ENCODE measurements around the gene CCDC47.

The CCDC47 gene

DNA sequence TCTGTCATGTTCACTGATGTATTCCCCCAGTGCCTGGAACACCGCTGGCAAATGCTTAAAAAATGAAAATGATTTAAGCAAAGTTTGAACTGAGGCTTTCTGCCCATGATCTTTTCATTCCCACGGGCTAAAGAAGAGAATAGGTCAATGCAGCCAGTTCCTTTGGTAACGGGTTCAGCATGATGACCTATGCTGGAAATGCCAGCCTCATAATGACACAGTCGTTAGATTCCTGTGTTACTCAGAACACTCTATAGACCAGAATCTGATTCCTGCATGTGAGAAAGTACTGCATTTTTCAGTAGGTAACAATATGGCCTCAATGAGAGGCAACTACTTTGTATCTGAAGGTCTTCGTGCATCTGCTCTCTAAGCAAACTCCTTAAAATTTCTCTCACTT lies 54.4 kb downstream of the CCDC47 start:
- Histone ChIP-seq H3K9ac (ENCODE audit: low read length) (no peak overlapping the region), H3K4me3 (ENCODE audit: low read depth in 1 of 2, low read length in 2 of 2) (no peak overlapping the region), H3K27me3 (ENCODE audit: control insufficient read depth in 1 of 2, insufficient read depth in 2 of 2, low read length in 2 of 2) (no peaks in the 10 kb centered on the region), H3K4me1 (ENCODE audit: insufficient read depth, low read length) (no peaks in the 10 kb centered on the region), H3K27ac (ENCODE audit: low read depth, low read length) (no peak overlapping the region), H3K9me3 (ENCODE audit: low read length) (no peaks in the 10 kb centered on the region), H3K36me3 (ENCODE audit: insufficient read depth, low read length) (peaks cover 19% of the 10 kb centered on the region)

- H3K27me3 ChIP-seq (ENCODE audit: control insufficient read depth in 1 of 2, insufficient read depth in 2 of 2, low read length in 2 of 2): no peaks in the 10 kb centered on the region
- H3K27ac ChIP-seq (ENCODE audit: low read depth, low read length): no peak overlapping the region
- no peaks in the 10 kb centered on the region for H3K9me3 ChIP-seq (ENCODE audit: low read length)
- H3K4me3 ChIP-seq (ENCODE audit: low read depth in 1 of 2, low read length in 2 of 2): no peak overlapping the region
- peaks cover 29% of the 10 kb centered on the region for H3K36me3 ChIP-seq (ENCODE audit: insufficient read depth, low read length)
- no peaks in the 10 kb centered on the region for H3K4me1 ChIP-seq (ENCODE audit: insufficient read depth, low read length)
- H3K9ac ChIP-seq (ENCODE audit: low read length): no peak overlapping the region
These were observed 57.0 kb downstream of the CCDC47 start for GRCh38 chr17:63716426-63716825.

GRCh38 chr17:63714550-63715277 lies 58.7 kb downstream of the CCDC47 start:
- Histone ChIP-seq H3K4me3 (ENCODE audit: low read depth in 1 of 2, low read length in 2 of 2) (no peak overlapping the region), H3K36me3 (ENCODE audit: insufficient read depth, low read length) (peaks cover 34% of the 10 kb centered on the region), H3K4me1 (ENCODE audit: insufficient read depth, low read length) (no peaks in the 10 kb centered on the region), H3K27me3 (ENCODE audit: control insufficient read depth in 1 of 2, insufficient read depth in 2 of 2, low read length in 2 of 2) (no peaks in the 10 kb centered on the region), H3K9ac (ENCODE audit: low read length) (no peak overlapping the region), H3K27ac (ENCODE audit: low read depth, low read length) (no peak overlapping the region), H3K9me3 (ENCODE audit: low read length) (no peaks in the 10 kb centered on the region)

DNA sequence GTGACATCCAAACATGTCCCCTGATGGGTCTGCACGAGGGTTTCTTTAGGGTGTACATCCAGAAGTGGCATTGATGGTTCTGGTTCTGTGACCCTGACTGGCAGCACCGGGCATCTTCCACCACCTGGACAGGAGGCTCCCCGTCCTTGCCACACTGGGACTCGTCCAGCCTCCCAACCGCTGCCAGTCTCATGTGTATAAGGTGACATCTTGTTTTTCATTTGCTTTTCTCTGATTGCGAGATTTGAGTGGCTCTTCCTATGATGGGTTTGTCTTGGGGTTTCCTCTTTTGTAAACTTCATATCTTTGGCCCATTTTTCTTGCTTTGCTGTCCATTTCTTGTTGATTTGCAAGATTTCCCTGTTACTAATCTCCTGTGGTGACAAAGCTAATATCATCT lies 64.3 kb downstream of the CCDC47 start:
- Histone ChIP-seq H3K9ac (ENCODE audit: low read length) (no peak overlapping the region), H3K4me1 (ENCODE audit: insufficient read depth, low read length) (no peaks in the 10 kb centered on the region), H3K27ac (ENCODE audit: low read depth, low read length) (no peak overlapping the region), H3K36me3 (ENCODE audit: insufficient read depth, low read length) (peaks cover 48% of the 10 kb centered on the region), H3K4me3 (ENCODE audit: low read depth in 1 of 2, low read length in 2 of 2) (no peak overlapping the region), H3K9me3 (ENCODE audit: low read length) (no peaks in the 10 kb centered on the region), H3K27me3 (ENCODE audit: control insufficient read depth in 1 of 2, insufficient read depth in 2 of 2, low read length in 2 of 2) (no peaks in the 10 kb centered on the region)

- no peaks in the 10 kb centered on the region for H3K9me3 ChIP-seq (ENCODE audit: low read length)
- H3K27ac ChIP-seq (ENCODE audit: low read depth, low read length): no peak overlapping the region
- H3K9ac ChIP-seq (ENCODE audit: low read length): no peak overlapping the region
- H3K27me3 ChIP-seq (ENCODE audit: control insufficient read depth in 1 of 2, insufficient read depth in 2 of 2, low read length in 2 of 2): no peaks in the 10 kb centered on the region
- H3K4me1 ChIP-seq (ENCODE audit: insufficient read depth, low read length): no peaks in the 10 kb centered on the region
- no peak overlapping the region for H3K4me3 ChIP-seq (ENCODE audit: low read depth in 1 of 2, low read length in 2 of 2)
- H3K36me3 ChIP-seq (ENCODE audit: insufficient read depth, low read length): peaks cover 46% of the 10 kb centered on the region
These were observed 66.2 kb downstream of the CCDC47 start for GRCh38 chr17:63707151-63707550.

- H3K4me1 ChIP-seq (ENCODE audit: insufficient read depth, low read length): peaks cover 2% of the 10 kb centered on the region
- no peak overlapping the region for H3K9ac ChIP-seq (ENCODE audit: low read length)
- peaks cover 43% of the 10 kb centered on the region for H3K36me3 ChIP-seq (ENCODE audit: insufficient read depth, low read length)
- no peaks in the 10 kb centered on the region for H3K27me3 ChIP-seq (ENCODE audit: control insufficient read depth in 1 of 2, insufficient read depth in 2 of 2, low read length in 2 of 2)
- H3K27ac ChIP-seq (ENCODE audit: low read depth, low read length): no peak overlapping the region
- no peak overlapping the region for H3K4me3 ChIP-seq (ENCODE audit: low read depth in 1 of 2, low read length in 2 of 2)
- no peaks in the 10 kb centered on the region for H3K9me3 ChIP-seq (ENCODE audit: low read length)
These were observed 66.9 kb downstream of the CCDC47 start for GRCh38 chr17:63706336-63707082.

GRCh38 chr17:63705657-63706056 lies 67.7 kb downstream of the CCDC47 start:
- Histone ChIP-seq H3K27me3 (ENCODE audit: control insufficient read depth in 1 of 2, insufficient read depth in 2 of 2, low read length in 2 of 2) (no peaks in the 10 kb centered on the region), H3K36me3 (ENCODE audit: insufficient read depth, low read length) (peaks cover 42% of the 10 kb centered on the region), H3K27ac (ENCODE audit: low read depth, low read length) (no peak overlapping the region), H3K9ac (ENCODE audit: low read length) (no peak overlapping the region), H3K4me1 (ENCODE audit: insufficient read depth, low read length) (peaks cover 7% of the 10 kb centered on the region), H3K4me3 (ENCODE audit: low read depth in 1 of 2, low read length in 2 of 2) (no peak overlapping the region), H3K9me3 (ENCODE audit: low read length) (no peaks in the 10 kb centered on the region)

DNA sequence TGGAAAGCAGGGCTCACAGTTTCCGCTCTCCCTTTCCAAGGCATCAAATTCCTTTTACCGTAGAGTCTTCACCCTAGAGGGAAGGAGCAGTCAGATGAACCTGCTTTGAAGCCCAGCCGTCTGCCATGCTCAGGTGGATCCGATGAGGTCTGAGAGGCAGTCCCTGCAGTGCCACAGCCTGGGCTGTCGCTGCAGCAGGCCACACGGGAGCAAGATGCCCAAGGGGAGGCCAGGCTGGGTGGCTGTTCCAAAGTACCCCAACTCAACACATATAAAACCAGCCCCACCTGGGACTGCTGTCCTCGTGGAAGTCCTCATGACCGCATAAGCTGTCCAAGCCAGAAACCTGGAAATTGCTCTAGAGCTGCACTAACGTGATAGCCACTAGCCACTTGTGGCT lies 68.6 kb downstream of the CCDC47 start:
- no peak overlapping the region for H3K9ac ChIP-seq (ENCODE audit: low read length)
- peaks cover 39% of the 10 kb centered on the region for H3K36me3 ChIP-seq (ENCODE audit: insufficient read depth, low read length)
- H3K4me1 ChIP-seq (ENCODE audit: insufficient read depth, low read length): peaks cover 7% of the 10 kb centered on the region
- no peak overlapping the region for H3K27ac ChIP-seq (ENCODE audit: low read depth, low read length)
- H3K4me3 ChIP-seq (ENCODE audit: low read depth in 1 of 2, low read length in 2 of 2): no peak overlapping the region
- H3K9me3 ChIP-seq (ENCODE audit: low read length): no peaks in the 10 kb centered on the region
- no peaks in the 10 kb centered on the region for H3K27me3 ChIP-seq (ENCODE audit: control insufficient read depth in 1 of 2, insufficient read depth in 2 of 2, low read length in 2 of 2)

DNA sequence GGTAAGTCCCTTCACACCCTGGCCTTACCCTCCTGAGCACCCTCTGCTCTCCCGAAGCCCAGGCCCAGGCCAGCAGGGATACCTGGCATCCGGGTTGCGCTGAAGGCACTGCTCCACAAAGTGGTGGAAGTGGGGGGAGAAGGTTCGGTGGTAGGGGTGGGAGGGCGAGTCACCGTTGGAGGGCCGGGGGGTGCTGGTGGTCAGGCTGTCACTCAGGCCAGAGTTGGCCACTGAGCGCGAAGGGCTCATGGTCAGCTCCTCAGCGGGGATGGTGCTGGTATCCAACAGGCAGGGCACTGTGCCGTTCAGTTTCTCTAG lies 69.2 kb downstream of the CCDC47 start:
- Histone ChIP-seq H3K9ac (ENCODE audit: low read length) (no peak overlapping the region), H3K4me1 (ENCODE audit: insufficient read depth, low read length) (peaks cover 7% of the 10 kb centered on the region), H3K4me3 (ENCODE audit: low read depth in 1 of 2, low read length in 2 of 2) (no peak overlapping the region), H3K27ac (ENCODE audit: low read depth, low read length) (no peak overlapping the region), H3K27me3 (ENCODE audit: control insufficient read depth in 1 of 2, insufficient read depth in 2 of 2, low read length in 2 of 2) (no peaks in the 10 kb centered on the region), H3K9me3 (ENCODE audit: low read length) (no peaks in the 10 kb centered on the region), H3K36me3 (ENCODE audit: insufficient read depth, low read length) (peaks cover 33% of the 10 kb centered on the region)

GRCh38 chr17:63703556-63704258 lies 69.7 kb downstream of the CCDC47 start:
- peaks cover 7% of the 10 kb centered on the region for H3K4me1 ChIP-seq (ENCODE audit: insufficient read depth, low read length)
- H3K27ac ChIP-seq (ENCODE audit: low read depth, low read length): no peak overlapping the region
- H3K9ac ChIP-seq (ENCODE audit: low read length): no peak overlapping the region
- H3K36me3 ChIP-seq (ENCODE audit: insufficient read depth, low read length): peaks cover 28% of the 10 kb centered on the region
- H3K9me3 ChIP-seq (ENCODE audit: low read length): no peaks in the 10 kb centered on the region
- H3K4me3 ChIP-seq (ENCODE audit: low read depth in 1 of 2, low read length in 2 of 2): no peak overlapping the region
- H3K27me3 ChIP-seq (ENCODE audit: control insufficient read depth in 1 of 2, insufficient read depth in 2 of 2, low read length in 2 of 2): no peaks in the 10 kb centered on the region

GRCh38 chr17:63703029-63703428 lies 70.4 kb downstream of the CCDC47 start:
- H3K4me3 ChIP-seq (ENCODE audit: low read depth in 1 of 2, low read length in 2 of 2): no peak overlapping the region
- H3K27ac ChIP-seq (ENCODE audit: low read depth, low read length): no peak overlapping the region
- H3K36me3 ChIP-seq (ENCODE audit: insufficient read depth, low read length): peaks cover 25% of the 10 kb centered on the region
- no peaks in the 10 kb centered on the region for H3K9me3 ChIP-seq (ENCODE audit: low read length)
- no peak overlapping the region for H3K9ac ChIP-seq (ENCODE audit: low read length)
- H3K4me1 ChIP-seq (ENCODE audit: insufficient read depth, low read length): peaks cover 7% of the 10 kb centered on the region
- no peaks in the 10 kb centered on the region for H3K27me3 ChIP-seq (ENCODE audit: control insufficient read depth in 1 of 2, insufficient read depth in 2 of 2, low read length in 2 of 2)
